C4-2B (cell line): Measurements from ENCODE around the gene KRTAP6-1.

ENCODE experiments used
- ZFX ChIP-seq: fragments of 450-650 bp; IDR thresholded peaks from 2 replicates; pipeline ENCODE4 v1.6.1; 2017
- TF ChIP-seq, protein P1 (sequence below): fragments of 450-650 bp; conservative IDR thresholded peaks from 2 replicates; pipeline ENCODE4 v1.5.1; 2017; ENCODE audit warnings: mild to moderate bottlenecking

DNA sequence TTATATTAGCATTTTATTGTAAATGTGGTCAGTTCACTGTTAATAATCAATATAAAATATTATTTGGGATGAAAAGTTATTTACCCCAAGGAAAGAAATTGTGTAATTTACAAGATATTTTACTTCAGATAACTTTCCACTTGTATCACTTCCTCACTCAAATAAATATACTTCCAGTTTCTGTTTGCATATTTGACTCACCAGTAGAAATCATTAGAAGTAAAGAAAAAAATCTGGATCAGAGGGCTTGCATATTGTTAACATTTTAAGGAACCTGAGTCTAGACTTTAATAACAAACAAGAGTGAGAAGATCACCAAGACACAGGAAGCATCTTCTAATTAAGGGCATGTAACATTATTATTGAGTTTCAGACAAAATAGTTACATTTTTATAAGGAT, 6.3 kb upstream of the KRTAP6-1 start:
- TF ChIP-seq, protein P1, sequence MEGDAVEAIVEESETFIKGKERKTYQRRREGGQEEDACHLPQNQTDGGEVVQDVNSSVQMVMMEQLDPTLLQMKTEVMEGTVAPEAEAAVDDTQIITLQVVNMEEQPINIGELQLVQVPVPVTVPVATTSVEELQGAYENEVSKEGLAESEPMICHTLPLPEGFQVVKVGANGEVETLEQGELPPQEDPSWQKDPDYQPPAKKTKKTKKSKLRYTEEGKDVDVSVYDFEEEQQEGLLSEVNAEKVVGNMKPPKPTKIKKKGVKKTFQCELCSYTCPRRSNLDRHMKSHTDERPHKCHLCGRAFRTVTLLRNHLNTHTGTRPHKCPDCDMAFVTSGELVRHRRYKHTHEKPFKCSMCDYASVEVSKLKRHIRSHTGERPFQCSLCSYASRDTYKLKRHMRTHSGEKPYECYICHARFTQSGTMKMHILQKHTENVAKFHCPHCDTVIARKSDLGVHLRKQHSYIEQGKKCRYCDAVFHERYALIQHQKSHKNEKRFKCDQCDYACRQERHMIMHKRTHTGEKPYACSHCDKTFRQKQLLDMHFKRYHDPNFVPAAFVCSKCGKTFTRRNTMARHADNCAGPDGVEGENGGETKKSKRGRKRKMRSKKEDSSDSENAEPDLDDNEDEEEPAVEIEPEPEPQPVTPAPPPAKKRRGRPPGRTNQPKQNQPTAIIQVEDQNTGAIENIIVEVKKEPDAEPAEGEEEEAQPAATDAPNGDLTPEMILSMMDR = no peak
- no peak for TF ChIP-seq ZFX
